Measurements from ENCODE around the gene ATP6V1B1. TPM values are rescaled to one million over a fixed set of nuclear protein-coding genes. Genes with fewer than 3 reads are reported as not detected.

The ATP6V1B1 gene
- total RNA-seq, 1 donor from 2014 or later: 0.43 TPM

DNA sequence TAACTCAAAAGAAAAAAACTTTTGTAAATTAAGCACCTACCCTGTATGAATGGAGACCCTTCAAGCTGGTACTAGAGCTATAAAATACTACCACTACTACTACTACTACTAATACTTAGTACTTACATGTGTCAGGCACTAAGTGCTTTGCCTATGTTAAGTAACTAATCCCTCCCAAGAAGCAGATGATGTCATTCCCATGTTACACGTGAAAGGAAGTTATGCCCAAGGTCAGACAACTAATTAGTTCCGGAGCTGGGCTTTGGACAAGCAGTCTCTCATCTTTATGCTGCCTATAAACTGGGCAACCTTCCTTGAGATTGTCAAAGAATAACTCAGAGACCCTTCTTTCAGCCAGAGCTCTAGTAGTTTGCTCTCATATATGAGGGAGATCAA, 13.9 kb upstream of the ATP6V1B1 start:
- ATAC-seq (ENCODE audit: poor library complexity) (no peak), DNase-seq (no peak)
- intact Hi-C loops (cut with DNase I): no loop called here

DNA sequence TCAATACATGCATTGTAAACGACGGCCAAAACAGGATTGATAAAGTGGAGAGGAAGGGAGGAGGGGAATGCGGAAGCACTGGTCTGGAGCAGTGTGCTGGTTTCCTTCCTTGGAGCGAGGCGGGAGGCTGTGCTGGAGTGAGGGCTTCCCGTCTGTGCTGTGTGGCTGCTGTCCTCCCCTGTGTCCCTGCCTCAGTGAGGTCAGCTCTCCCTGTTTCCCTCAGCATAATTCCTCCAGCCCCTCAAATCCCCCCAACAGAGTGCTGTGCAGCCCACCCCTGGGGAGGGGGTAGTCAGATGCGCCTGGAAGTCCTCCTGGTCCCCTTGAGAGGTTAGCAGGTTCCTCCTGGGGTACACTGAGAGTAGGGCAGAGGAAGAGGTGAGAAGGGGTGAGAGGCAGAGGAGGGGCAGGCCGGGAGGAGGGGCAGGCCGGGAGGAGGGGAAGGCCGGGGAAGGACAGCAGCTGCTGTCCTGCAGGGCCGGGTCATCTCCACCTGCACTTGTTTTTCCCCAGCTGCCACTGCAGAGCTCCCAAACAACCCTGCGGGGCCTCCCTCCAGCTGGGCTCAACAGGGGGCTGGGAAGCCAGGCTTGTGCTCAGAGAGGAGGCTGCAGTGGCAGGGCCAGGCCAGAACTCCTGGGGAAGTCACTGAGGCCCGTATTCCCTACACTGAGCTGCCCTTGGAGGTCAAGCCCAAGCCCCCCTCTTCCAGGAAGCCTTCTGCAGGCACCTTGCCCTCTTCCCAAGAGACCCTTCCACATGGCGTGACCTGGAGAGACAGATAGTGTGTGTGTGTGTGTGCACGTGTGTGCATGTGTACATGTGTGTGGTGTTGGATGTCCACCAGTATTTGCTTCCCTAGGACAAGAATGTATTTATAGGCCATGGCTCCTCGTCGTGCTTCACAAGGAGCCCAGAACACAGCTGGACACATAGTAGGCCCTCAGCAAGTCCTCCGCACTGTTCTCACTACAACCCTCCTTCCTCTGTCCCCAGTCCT, 13.2 kb upstream of the ATP6V1B1 start:
- intact Hi-C loops (cut with DNase I): no loop called here
- no peak for DNase-seq
- no peak for ATAC-seq (ENCODE audit: poor library complexity)

DNA sequence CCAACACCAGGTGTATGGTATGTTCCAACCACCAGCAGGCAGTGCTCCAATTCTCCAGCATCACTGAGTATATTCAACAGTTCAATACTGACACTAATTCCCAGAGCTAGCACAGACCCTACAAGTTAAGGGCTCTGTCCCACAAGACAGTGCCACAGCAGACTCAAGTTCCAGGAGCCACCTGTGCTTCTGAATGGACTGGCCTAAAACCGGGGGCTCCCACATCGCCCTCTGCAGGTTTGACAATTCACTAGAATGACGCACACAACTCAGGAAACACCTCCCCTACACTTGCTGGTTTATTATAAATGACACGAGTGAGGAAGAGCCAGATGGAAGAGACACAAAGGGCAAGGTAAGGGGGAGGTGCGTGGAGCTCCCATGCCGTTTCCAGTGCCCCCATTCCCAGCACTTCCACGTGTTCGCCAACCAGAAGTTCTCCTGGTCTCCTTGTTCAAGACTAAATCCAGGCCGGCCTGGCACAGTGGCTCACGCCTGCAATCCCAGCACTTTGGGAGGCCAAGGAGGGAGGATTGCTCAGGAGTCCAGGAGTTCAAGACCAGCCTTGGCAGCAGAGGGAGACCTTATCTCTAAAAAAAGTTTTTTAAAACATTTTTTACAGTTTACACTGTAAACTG, 12.2 kb upstream of the ATP6V1B1 start:
- no peak for ATAC-seq (ENCODE audit: poor library complexity)
- DNase-seq: no peak
- intact Hi-C loops (cut with DNase I): no loop called here

DNA sequence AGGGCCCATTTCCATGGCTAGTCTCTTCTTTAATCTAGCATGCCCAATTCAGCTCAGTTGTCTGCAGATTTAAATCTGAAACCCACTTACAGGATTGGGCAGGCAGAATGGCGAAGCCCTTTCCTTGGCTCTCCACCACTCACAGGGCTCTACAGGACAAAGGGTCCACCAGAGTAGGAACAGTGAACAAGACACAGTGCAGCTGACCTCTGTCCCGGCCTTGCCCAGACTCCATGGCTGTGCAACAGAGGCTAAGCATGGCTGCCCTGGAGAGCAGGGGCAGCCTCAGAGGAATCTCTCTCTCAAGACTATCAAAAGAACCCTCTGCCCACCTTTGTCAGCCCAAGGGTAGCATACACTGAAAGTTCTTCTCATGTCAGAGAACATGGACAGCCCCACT, 9.7 kb upstream of the ATP6V1B1 start:
- DNase-seq (no peak), ATAC-seq (ENCODE audit: poor library complexity) (no peak)
- intact Hi-C loops (cut with DNase I): no loop called here

DNA sequence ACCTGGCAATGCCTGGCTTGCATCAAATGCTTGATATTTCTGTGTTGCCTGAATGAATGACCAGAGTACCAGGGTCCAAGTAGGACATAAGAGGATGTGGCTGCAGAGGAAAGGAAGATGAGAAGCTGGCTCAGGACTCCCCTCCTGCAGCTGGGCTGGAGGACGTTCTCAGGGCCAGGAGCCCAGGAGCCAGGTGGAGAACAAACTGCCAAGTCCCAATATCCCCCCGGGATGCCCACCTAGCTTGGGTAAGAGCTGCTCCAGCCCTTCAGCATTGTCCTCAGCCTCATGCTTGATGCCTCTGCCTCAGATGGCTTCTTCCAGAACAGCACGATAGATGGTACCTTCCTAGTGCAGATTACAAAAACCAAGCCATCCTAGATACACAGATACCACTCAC, 8.6 kb upstream of the ATP6V1B1 start:
- intact Hi-C loops (cut with DNase I): no loop called here
- ATAC-seq (ENCODE audit: poor library complexity) (no peak), DNase-seq (no peak)

DNA sequence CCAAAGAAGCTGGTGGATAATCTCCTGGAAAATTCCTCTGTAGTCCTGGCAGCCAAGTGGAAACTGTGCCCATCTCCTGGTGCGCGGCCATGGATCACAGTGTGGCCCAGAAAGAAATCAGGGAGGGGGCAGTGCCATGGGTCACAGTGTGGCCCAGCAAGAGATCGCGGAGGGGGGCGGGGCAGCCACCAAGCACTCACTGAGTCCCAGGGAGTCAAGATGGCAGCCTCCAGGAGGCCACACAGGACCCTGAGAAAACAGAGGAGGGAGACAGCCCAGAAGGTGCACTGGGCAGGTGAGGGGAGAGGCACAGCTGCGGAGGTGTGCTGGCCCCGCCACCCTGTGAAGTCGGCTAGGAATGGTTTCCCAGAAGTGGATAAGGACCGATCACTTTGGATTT, 8.1 kb upstream of the ATP6V1B1 start:
- intact Hi-C loops (cut with DNase I): no loop called here
- ATAC-seq (ENCODE audit: poor library complexity) (no peak), DNase-seq (no peak)

DNA sequence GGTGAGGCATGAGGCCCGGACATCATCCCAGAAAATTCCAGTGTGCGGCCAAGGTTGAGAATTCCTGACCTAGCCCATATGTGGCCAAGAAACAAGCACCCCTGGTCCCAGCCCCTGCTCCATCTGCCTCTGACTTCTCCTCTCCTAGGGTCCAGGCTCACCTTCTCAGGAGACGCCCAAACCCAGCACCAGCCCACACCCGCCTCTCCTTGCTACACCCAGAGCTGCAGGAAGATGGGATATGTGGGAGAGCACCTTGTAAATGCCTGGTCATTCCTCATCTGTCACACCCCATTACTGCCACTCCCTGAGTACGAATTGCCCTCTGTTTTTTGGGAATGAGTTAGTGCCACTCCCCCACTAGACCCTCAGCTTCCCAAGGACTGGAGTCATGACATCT, 7.3 kb upstream of the ATP6V1B1 start:
- no peak for ATAC-seq (ENCODE audit: poor library complexity)
- intact Hi-C loops (cut with DNase I): no loop called here
- DNase-seq: no peak

DNA sequence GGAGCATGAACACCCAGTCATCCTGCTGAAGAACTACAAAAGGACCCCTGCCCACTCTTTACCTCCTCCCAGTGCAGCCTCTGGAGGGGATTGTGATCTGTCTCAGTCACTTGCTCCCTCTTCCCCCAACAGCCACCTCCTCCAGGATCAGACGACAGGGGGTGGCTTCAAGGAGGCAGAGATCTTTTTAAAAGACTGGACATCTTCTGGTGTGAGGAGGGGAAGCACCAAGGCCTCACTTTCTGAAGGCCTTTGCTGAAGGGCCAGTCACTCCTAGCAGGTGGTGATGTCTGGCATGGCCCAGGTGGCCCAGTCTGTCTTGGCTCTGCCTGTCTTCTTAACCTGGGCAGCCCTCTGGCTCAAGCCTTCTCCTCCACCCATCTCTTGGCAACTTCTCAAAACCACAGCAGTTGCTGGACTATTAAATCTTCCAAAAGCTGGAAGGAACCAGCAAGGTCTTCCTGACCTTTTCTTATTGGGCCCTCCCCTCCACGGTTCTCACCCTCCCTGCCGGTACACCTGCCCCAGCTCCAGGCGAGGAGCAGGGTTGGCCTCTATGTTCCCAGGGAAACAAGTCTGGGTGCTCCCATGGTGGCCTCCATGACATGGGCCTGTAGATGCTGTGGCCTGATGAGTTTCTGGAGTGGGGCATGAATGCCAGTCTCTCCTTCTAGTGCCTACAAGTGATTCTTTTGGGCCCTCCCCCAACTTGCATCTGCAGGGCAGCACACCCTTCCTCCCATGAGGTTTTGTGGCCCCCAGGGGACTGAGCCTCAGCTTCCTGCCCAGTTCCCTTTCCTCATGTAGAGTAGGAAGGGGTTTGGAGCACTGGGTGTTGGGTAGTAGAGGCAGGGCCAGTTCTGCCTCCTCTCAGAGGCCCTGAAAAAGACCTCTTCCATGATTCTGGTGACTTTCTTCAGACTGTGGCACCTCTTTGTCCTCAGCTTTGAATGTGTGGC, 5.0 kb upstream of the ATP6V1B1 start:
- intact Hi-C loops (cut with DNase I): no loop called here
- no peak for ATAC-seq (ENCODE audit: poor library complexity)
- no peak for DNase-seq

DNA sequence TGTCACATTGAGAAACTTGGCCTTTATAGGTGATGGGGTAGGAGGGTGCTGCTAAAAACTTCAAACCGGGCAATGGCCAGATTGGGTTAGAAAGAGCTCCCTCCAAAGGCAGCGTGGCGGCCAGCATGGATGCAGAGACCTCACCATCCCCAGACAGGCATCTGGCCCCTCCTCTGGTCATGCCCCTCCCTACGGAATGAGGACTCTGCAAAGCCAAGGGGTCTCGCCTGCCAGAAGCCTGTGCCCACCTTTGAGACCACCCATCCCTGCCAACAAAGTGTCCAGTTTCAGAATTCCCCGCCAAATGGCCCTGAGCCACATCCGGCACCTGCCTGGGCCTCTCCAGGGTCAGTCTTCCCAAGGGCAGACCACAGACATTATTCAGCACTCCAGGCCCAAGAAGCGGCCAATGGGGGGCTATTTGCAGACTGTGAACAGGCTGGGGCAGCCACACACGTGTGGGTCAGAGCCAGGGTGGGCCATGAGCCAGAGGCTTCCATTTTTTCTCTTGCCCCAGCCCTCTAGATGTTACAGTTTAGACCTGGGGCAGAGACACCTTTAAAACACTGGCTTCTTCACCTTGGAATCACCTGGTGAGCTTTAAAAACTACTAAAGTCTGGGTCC, 4.2 kb upstream of the ATP6V1B1 start:
- DNase-seq: no peak
- intact Hi-C loops (cut with DNase I): no loop called here
- ATAC-seq (ENCODE audit: poor library complexity): no peak

DNA sequence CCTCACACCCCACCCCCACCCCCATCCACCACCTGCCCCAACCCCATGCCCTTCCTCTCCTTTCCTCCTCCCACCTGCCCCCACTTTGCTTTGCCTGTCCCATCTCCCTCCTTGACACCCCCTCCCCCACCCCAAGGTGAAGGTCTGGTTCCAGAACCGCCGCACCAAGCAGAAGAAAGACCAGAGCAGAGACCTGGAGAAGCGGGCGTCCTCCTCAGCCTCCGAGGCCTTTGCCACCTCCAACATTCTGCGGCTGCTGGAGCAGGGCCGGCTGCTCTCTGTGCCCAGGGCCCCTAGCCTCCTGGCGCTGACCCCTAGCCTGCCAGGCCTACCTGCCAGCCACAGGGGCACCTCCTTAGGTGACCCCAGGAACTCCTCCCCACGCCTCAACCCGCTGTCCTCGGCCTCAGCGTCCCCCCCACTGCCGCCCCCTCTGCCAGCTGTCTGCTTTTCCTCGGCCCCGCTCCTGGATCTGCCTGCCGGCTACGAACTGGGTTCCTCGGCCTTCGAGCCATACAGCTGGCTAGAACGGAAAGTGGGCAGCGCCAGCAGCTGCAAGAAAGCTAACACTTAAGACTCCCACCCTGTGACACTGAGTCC, 3.0 kb upstream of the ATP6V1B1 start:
- intact Hi-C loops (cut with DNase I): no loop called here
- ATAC-seq (ENCODE audit: poor library complexity) (no peak), DNase-seq (no peak)

DNA sequence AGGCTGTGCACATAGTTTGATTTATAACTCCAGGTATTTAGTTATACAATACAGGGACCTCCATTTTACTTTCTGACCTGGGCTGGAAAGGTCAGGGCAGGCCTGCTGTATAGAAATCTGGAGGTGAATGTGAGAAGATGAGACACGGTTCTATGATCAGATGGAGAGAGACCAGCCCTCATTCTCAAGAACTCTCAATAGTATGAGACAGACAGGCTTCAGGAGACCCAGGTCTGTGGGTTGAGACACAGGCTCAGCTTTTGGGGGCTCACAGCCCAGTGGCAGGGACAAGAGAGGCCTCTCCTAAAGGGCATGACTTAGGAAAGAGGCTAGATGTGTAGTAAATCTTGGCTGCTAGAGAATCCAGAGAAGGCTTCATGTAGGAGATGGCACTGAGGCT, 719 bp upstream of the ATP6V1B1 start:
- ATAC-seq (ENCODE audit: poor library complexity) (no peak), DNase-seq (no peak)

DNA sequence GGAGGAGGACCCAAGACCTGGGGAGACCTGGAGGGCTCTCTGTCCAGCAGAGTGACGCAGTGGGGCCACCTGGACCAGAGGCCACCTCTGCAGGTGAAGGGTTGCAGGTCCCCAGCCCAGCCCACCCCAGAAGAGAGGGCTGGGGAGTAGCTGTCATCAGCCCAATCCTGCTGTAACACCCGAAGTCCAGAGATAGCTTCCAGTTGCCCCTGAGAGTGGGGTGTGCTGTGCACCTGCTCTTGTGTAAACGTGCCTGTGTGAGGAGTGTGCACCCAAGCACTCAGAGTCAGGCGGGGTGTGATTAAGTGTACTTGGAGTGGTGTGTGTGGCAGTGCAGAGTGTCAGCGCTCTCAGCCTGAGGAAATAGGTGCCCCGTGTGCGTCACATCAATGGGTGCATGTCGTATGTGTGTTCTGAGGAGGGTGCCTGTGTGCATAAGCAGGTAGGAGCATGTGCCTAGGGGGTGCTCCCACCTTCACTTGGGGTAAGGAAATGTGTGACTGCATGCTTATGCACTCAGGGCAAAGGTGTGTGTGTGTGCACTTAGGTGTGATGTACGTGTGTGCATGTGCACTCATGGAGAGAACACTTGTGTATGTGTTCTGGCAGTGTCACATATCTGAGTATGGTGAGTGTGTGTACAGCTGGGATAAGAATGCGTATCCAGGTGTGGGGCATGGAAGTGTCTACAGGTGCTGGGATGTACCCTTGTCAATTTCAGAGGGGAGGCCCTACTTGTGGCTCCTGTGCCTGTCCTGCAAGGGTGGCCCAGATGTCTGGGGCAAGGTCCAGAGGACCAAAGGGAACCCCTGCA, 672 bp downstream of the ATP6V1B1 start:
- no peak for ATAC-seq (ENCODE audit: poor library complexity)
- intact Hi-C loops (cut with DNase I): no loop called here
- DNase-seq: no peak

More for the DNA sequence above, 719 bp upstream of the ATP6V1B1 start:
- intact Hi-C loops (cut with DNase I): no loop called here

DNA sequence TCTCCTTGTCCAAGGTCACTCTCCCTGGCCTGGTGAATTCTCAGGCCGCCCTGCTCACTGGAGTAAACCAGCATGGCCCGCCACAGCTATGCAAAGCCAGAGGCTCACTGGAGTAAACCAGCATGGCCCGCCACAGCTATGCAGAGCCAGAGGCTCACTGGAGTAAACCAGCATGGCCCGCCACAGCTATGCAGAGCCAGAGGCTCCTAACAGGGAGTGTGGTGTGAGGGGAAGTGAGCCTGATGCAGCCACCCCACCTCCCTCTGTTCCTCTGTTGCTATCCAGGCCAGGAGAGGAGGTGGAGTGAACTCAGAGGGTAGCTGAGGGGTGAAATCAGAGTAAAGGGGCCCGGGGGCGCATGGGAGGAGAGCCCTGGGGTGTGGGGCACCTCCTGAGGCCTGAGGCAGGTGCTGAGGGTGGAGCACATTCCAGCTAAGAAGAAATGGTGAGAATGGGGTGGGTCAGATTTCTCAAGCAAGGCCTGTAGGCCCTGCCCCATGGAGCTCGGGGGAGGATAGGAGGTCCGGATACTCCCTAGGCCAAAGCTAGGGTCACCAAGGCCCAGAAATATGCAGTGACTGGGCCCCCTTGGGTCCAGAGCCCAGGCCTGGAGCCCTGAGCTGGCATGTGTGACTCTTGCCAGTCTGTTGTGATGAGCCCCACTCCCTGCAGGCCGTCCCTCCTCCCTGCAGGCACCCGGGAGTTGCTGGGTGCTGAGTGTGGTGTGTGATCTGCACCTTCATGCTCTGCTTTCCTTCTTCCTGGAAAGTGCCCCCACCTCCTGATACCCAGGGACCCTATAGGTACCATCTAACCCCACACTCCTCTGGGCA, 1.5 kb downstream of the ATP6V1B1 start:
- no peak for ATAC-seq (ENCODE audit: poor library complexity)
- DNase-seq: no peak
- intact Hi-C loops (cut with DNase I): no loop called here

DNA sequence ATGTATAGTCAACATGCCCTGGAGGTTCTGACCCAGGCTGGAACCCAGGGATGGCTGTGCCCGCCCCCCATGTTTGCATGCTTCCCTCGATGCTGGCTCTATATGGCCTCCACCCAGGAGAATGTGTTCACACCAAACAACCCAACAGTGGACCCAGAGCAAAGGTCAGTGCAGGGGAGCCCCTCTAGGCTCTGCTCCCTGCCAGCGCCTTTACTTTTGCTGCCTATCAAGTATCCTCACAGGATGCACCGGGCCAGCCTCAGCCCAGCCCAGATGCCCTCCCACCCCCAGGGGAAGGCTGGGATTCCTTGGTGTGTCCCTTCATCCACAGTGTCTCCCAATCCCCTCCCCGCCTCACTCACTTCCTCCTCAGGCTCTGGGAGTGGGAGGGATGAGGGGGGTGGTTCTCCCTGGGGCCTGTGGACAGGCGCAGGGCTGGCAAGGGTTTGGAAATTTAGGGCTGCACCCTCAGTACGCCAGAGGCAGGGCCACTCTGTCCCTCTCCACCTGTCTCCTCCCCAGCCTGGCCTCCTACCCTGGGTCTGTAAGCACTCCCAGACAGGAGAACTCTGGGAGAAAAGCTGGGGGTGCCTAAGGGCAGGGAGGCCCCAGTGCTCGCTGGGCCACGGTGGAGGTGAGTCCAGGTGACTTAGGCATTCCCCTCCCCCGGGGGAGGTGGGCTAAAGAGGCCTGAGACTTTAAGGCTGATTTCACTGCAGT, 2.3 kb downstream of the ATP6V1B1 start:
- DNase-seq (no peak), ATAC-seq (ENCODE audit: poor library complexity) (no peak)
- intact Hi-C loops (cut with DNase I): no loop called here

DNA sequence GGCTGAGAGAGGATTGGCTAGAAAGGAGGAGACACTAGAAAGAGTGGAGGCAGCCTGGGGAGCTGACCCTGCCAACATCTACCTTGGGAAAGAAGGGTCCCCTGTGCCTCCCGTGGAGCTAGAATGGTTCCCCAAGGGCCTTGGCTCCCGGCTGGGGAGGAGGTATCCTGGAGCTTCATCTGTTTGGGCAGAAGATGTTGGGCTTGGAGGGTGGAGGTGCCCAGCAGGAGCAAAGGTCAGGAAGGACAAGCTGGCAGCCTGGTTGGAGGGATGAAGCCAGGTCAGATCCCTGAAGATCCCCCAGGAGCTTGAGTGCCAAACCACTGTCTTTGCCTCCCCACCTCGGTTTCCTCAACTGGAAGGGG, 2.9 kb downstream of the ATP6V1B1 start:
- no peak for DNase-seq
- no peak for ATAC-seq (ENCODE audit: poor library complexity)
- intact Hi-C loops (cut with DNase I): no loop called here
